Uterus (tissue), 4 donors: ENCODE measurements around the gene VPS52. TPM values are rescaled to one million over a fixed set of nuclear protein-coding genes. Genes with fewer than 3 reads are reported as not detected.

Source experiments
- DNase-seq, 2 donors: peaks; one replicate each; pipeline ENCODE4 v3.0.0-alpha.2; 2019 to 2020
- H3K27ac ChIP-seq, 2 donors: fragments of 200-600 bp; sonication (generic); 1 replicate in 1 of 2; 2 replicates in 1 of 2; pipeline ENCODE4 v1.5.1; 2016 to 2018
- H3K27me3 ChIP-seq, 2 donors: fragments of 200-600 bp; sonication (generic); one replicate each; pipeline ENCODE4 v1.5.1; 2018 to 2019; ENCODE audit warnings: control low read depth in 1 of 2
- H3K36me3 ChIP-seq, 2 donors: fragments of 200-600 bp; sonication (generic); one replicate each; pipeline ENCODE4 v1.5.1; 2019; ENCODE audit warnings: control low read depth in 1 of 2
- H3K4me1 ChIP-seq, 2 donors: fragments of 200-600 bp; sonication (generic); one replicate each; pipeline ENCODE4 v1.5.1; 2018 to 2019; ENCODE audit warnings: control low read depth in 1 of 2
- H3K4me3 ChIP-seq, 2 donors: fragments of 200-600 bp; sonication (generic); 1 replicate in 1 of 2; 2 replicates in 1 of 2; pipeline ENCODE4 v1.5.1; 2018 to 2019; ENCODE audit warnings: mild to moderate bottlenecking in 1 of 2
- H3K9me3 ChIP-seq, 2 donors: fragments of 200-600 bp; sonication (generic); one replicate each; pipeline ENCODE4 v1.5.1; 2019; ENCODE audit warnings: control low read depth in 1 of 2
- CTCF ChIP-seq, 4 experiments: fragments of 200-600 bp in 2 of 4; fragments of 450-650 bp in 2 of 4; sonication (generic) in 2 of 4; IDR thresholded peaks; one replicate each; pipeline ENCODE4 v1.5.1; 2016 to 2019; ENCODE audit warnings: antibody characterized with exemption in 4 of 4, mild to moderate bottlenecking in 2 of 4, moderate library complexity in 1 of 4
- POLR2A ChIP-seq, 2 donors: fragments of 450-650 bp; IDR thresholded peaks; one replicate each; pipeline ENCODE4 v1.6.1; 2016; ENCODE audit warnings: antibody characterized with exemption in 2 of 2, mild to moderate bottlenecking in 1 of 2, moderate library complexity in 1 of 2
- intact Hi-C: fragments of 100-400 bp; cut with DNase I; formaldehyde crosslinking; loops from one replicate; pipeline ENCODE4 v1.15.1; 2023; ENCODE audit warnings: low total_unique reads
- total RNA-seq, 4 donors: library from RNA; depleted of rRNA in 3 of 4; stranded (reverse); fragments of >200 nt in 3 of 4; gene quantifications; one replicate each; pipeline versions ENCODE4 v1.1.0 to v1.2.4, GENCODE V29; 2014 to 2023
- donor health status: DM: yes; HTN: yes; CAD: no.

Gene VPS52
- total RNA-seq, 4 donors from 2014 or later: 12.8 to 58.4 (median 37.5) TPM

- H3K9me3 ChIP-seq: no peaks in the 10 kb centered on the region
- H3K4me1 ChIP-seq: no peaks in the 10 kb centered on the region
- intact Hi-C loops: no loop called here
- no peaks in the 10 kb centered on the region for H3K36me3 ChIP-seq
- no peak overlapping the region for H3K27ac ChIP-seq
- no peaks in the 10 kb centered on the region for H3K27me3 ChIP-seq
- TF ChIP-seq CTCF (IDR thresholded peaks at IDR 0.05) (no peak), POLR2A (IDR thresholded peaks at IDR 0.05) (no peak)
- DNase-seq: no peak
- no peak overlapping the region for H3K4me3 ChIP-seq
Measured at GRCh38 chr6:33259032-33259431, 12.6 kb downstream of the VPS52 start.

- no peaks in the 10 kb centered on the region for H3K36me3 ChIP-seq
- intact Hi-C loops: no loop called here
Measured at GRCh38 chr6:33254591-33254990, 17.1 kb downstream of the VPS52 start.

GRCh38 chr6:33252759-33253158, 18.9 kb downstream of the VPS52 start:
- Histone ChIP-seq H3K4me3 (no peak overlapping the region), H3K27me3 (no peaks in the 10 kb centered on the region), H3K4me1 (no peaks in the 10 kb centered on the region), H3K27ac (no peak overlapping the region), H3K36me3 (no peaks in the 10 kb centered on the region), H3K9me3 (no peaks in the 10 kb centered on the region)
- intact Hi-C loops: no loop called here
- DNase-seq: no peak
- no peak for TF ChIP-seq CTCF (IDR thresholded peaks at IDR 0.05)
- TF ChIP-seq POLR2A (IDR thresholded peaks at IDR 0.05): no peak

More at GRCh38 chr6:33254591-33254990, 17.1 kb downstream of the VPS52 start:
- TF ChIP-seq CTCF (IDR thresholded peaks at IDR 0.05): no peak
- no peak for TF ChIP-seq POLR2A (IDR thresholded peaks at IDR 0.05)
- no peak for DNase-seq
- Histone ChIP-seq H3K4me1 (no peaks in the 10 kb centered on the region), H3K27me3 (no peaks in the 10 kb centered on the region), H3K4me3 (no peak overlapping the region), H3K9me3 (no peaks in the 10 kb centered on the region), H3K27ac (no peak overlapping the region)

- no peak for DNase-seq
- no peak overlapping the region for H3K27ac ChIP-seq
- H3K27me3 ChIP-seq: no peaks in the 10 kb centered on the region
- H3K36me3 ChIP-seq: no peaks in the 10 kb centered on the region
- no peaks in the 10 kb centered on the region for H3K9me3 ChIP-seq
- intact Hi-C loops: no loop called here
- no peak overlapping the region for H3K4me3 ChIP-seq
- no peaks in the 10 kb centered on the region for H3K4me1 ChIP-seq
- TF ChIP-seq CTCF (IDR thresholded peaks at IDR 0.05) (no peak), POLR2A (IDR thresholded peaks at IDR 0.05) (no peak)
Measured at GRCh38 chr6:33251395-33252012, 20.2 kb downstream of the VPS52 start.

- intact Hi-C loops: no loop called here
- Histone ChIP-seq H3K9me3 (no peaks in the 10 kb centered on the region), H3K4me1 (no peaks in the 10 kb centered on the region), H3K36me3 (no peaks in the 10 kb centered on the region), H3K4me3 (no peak overlapping the region), H3K27ac (peak overlapping the region in 1 of 2 donors; percentile 92), H3K27me3 (no peaks in the 10 kb centered on the region)
- DNase-seq: no peak
- no peak for TF ChIP-seq POLR2A (IDR thresholded peaks at IDR 0.05)
- TF ChIP-seq CTCF (IDR thresholded peaks at IDR 0.05): no peak
Measured at GRCh38 chr6:33250731-33251130, 20.9 kb downstream of the VPS52 start.
